Activated naive CD4-positive, alpha-beta T cell treated with anti-CD3 and anti-CD28 coated beads, Interleukin-2, amount 50 U/mL, for 16 hours (primary cell): ENCODE data around the gene DDR2.
"Not testable (repeated sequence)": the region's sequence is repeated elsewhere in the genome, so short reads cannot be mapped to it uniquely, and the experiment has no call there.

Experiments
- DNase-seq: peaks from one replicate; pipeline ENCODE4 v3.0.0-alpha.2; 2020

The DDR2 gene

GRCh38 chr1:162727493-162727892, 95.2 kb downstream of the DDR2 start:
- DNase-seq, result not testable (repeated sequence)

- no peak for DNase-seq
These were observed 96.3 kb downstream of the DDR2 start for GRCh38 chr1:162728573-162728972.

GRCh38 chr1:162729195-162729774, 97.0 kb downstream of the DDR2 start:
- DNase-seq, result not testable (repeated sequence)

- no peak for DNase-seq
These were observed 99.8 kb downstream of the DDR2 start for GRCh38 chr1:162732094-162732493.

- DNase-seq, result no peak
These were observed 100.5 kb downstream of the DDR2 start for GRCh38 chr1:162732566-162733335.

GRCh38 chr1:162733336-162733590, 101.0 kb downstream of the DDR2 start:
- no peak for DNase-seq

GRCh38 chr1:162734047-162734446, 101.8 kb downstream of the DDR2 start:
- DNase-seq, result no peak

GRCh38 chr1:162736184-162736583, 103.9 kb downstream of the DDR2 start:
- DNase-seq, result no peak

GRCh38 chr1:162736633-162737067, 104.4 kb downstream of the DDR2 start:
- DNase-seq, result no peak

- DNase-seq, result no peak
These were observed 108.5 kb downstream of the DDR2 start for GRCh38 chr1:162740755-162741154.

- DNase-seq, result no peak
These were observed 109.3 kb downstream of the DDR2 start for GRCh38 chr1:162741574-162741973.

GRCh38 chr1:162746264-162746942, 114.1 kb downstream of the DDR2 start:
- DNase-seq, result not testable (repeated sequence)

GRCh38 chr1:162753001-162753658, 120.9 kb downstream of the DDR2 start:
- no peak for DNase-seq

GRCh38 chr1:162753998-162754585, 121.8 kb downstream of the DDR2 start:
- no peak for DNase-seq

- DNase-seq, result no peak
These were observed 123.0 kb downstream of the DDR2 start for GRCh38 chr1:162755306-162755705.

GRCh38 chr1:162756523-162756922, 124.3 kb downstream of the DDR2 start:
- DNase-seq, result no peak

- no peak for DNase-seq
These were observed 125.2 kb downstream of the DDR2 start for GRCh38 chr1:162757476-162757875.

- DNase-seq, result no peak
These were observed 133.5 kb downstream of the DDR2 start for GRCh38 chr1:162765788-162766187.

GRCh38 chr1:162772571-162773154, 140.4 kb downstream of the DDR2 start:
- DNase-seq, result no peak

- no peak for DNase-seq
These were observed 141.7 kb downstream of the DDR2 start for GRCh38 chr1:162774007-162774406.

GRCh38 chr1:162779043-162779442, 146.8 kb downstream of the DDR2 start:
- no peak for DNase-seq

- no peak for DNase-seq
These were observed 150.4 kb downstream of the DDR2 start for GRCh38 chr1:162782671-162783070.

GRCh38 chr1:162784926-162785325, 152.7 kb downstream of the DDR2 start:
- DNase-seq, result not testable (repeated sequence)
